Femur (tissue), 1 donor: Measurements from ENCODE around the gene CORO1C.

Experiments used
- DNase-seq: peaks from one replicate; pipeline ENCODE4 v3.0.0-alpha.2; 2017

The CORO1C gene

DNA sequence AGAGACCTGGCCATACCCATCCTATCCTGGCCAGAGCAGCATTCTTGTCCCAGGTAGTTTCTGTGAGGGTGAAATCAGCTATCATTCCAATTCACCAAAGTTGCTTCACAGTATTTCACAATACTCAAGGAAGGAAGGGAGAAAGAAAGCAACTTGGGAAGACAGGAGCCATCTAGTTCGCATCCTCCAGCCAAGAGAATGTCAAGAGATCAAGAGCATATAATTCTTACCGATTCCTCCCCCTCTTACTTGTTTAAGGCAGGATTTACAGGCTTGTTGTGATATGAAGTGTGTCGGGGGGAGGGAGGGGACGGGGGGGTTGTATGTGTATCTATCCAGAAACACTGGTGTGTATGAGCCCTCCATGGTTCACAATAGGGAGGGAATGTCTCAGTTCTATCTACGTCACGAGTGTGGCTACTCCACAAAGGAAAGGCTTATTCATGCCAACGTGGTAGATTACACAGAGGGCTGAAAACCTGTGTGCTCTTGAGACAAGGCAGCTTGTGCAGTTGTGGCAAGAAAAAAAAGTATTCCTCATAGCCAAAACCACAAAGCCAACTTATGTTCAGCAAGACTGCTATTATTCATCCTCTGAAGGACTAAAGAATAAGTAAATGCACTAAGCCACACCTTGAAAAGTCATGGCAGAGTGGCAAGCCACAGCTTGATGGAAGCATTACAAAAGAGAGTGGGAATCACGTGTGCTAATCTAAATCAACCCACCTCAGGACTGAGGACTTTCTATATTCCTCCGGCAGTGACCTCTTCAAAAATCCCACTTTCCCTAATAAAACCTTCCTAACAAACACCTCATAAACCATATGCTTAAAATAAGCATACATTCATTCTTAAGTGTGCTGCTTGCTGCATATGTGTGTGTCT is 35.0 kb downstream of the CORO1C start:
- DNase-seq = peak; percentile 34

DNA sequence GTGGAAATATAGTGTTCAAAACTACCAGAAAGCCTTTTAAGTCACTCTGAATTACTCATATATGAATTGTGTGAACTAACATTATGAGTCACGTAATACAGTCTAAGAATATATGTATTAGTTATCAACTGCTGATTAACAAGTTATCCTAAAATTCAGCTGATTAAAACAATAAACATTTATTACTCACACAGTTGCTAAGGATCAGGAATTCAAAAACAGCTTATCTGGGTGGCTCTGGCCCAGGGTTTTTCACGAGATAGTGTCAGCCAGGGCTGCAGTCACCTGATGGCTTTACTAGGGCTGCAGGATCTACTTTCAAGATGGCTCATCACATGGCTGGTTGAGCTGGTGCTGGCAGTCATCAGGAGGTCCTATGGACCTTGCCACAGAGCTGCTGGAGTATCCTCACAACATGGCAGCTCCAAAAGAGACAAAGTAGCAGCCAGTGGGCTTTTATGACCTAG is 36.5 kb downstream of the CORO1C start:
- DNase-seq = no peak

GRCh38 chr12:108693751-108694150 is 37.6 kb downstream of the CORO1C start:
- no peak for DNase-seq

DNA sequence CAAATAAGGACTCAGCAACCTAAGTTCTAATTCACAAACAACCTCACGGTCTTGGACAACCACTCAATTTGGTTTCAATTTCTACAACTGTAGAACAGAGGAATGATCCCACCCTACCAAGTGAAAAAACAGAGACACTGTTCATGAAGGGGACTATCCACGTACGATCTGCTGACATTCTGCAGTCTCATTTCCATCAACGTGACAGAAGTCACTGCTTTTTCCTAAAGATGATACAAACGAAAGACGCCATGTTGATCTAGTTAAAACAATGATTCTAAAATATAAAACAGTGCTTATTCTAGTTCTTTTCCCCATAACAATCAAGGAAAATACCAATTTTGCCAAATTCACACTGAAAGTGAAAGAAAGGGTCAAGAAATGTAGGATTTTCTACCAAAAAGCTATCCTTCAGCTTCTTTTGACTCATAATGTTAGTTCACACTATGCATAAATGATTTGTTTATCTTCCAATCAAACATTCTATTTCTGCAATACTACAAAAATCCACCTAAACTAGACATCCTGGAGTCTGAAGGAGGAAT is 38.1 kb downstream of the CORO1C start:
- DNase-seq = no peak

GRCh38 chr12:108691998-108692808 is 39.1 kb downstream of the CORO1C start:
- DNase-seq = peak; percentile 71

DNA sequence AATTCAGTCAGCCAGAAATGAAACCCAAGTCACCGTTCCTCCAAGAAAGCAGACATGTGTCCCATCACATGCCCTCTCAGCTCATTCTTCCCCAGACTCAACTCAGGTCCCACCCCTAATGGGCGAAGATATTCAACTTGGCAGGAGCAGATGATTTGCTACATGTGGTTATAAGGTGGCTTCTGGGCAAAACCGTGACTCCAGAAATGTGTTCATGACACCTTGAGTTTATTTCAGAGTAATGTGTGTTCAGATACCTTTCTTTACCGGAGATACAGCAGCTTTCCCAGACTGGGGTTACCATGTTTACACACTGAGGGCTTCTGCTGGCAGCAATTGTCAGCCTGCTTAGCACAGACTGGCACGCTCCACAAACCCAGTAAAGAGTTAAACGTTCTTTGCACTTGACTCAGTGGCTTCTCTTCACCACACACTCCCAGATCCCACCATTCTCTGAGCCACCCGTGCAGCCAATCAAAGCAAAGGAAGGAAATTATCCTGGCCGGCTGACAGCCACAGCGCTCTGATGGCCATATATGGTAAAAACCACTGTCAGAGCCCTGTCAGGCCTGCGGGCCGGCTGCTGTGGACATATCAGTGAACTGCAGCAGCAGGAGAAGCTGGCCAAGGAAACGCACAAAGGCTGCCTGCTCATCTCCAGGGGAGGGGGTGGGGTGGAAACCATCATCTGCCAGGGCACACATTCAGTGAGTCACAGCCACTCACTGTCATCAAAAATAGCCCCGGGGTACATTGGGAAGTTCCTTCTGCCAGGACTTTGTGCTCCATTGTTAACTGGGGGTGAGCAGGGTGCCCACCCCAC is 39.9 kb downstream of the CORO1C start:
- peak; percentile 97 for DNase-seq

GRCh38 chr12:108690542-108691174 is 40.7 kb downstream of the CORO1C start:
- DNase-seq = no peak

- no peak for DNase-seq
Measured at GRCh38 chr12:108690191-108690518, 41.2 kb downstream of the CORO1C start.

DNA sequence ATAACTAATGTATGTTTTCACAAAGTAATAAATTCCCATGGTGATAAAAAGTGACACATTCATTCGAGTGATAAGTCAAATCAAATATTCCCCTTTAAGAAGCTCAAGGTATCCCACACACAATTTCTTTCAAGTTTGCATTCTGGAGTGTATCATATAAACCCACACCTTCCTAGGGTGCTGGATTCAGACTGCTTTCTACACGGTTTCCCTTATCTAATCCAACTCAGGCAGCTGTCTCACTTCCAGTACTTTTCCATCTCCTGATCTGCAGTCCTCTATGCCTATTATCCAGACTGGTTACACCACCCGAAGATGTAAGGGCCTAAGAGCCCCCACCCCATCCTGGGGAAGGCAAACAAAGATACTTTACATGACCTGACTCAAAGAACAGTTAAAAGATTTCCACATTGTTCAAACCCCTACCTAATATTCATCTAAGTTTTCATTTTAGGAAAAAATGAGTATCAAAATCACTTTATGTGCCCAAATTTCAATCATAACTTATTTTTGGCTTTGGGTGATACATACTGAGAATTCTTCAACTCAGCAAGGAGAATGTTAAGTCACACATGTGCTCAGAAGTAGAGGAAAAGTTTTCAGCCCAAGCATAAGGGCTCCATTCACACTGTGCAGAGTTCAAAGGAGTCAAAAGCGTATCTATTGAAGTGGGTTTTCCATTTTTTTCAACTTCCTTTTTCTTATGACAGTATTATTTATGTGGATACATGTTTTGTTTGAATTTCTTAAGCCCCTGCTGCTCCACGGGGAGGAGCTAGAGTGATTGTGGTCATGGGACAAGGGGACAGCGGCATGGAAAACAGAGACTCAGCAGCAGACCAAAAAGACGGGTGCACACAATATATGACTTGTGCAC is 41.8 kb downstream of the CORO1C start:
- DNase-seq = peak; percentile 67

- DNase-seq = peak; percentile 62
Measured at GRCh38 chr12:108686780-108687179, 44.5 kb downstream of the CORO1C start.

DNA sequence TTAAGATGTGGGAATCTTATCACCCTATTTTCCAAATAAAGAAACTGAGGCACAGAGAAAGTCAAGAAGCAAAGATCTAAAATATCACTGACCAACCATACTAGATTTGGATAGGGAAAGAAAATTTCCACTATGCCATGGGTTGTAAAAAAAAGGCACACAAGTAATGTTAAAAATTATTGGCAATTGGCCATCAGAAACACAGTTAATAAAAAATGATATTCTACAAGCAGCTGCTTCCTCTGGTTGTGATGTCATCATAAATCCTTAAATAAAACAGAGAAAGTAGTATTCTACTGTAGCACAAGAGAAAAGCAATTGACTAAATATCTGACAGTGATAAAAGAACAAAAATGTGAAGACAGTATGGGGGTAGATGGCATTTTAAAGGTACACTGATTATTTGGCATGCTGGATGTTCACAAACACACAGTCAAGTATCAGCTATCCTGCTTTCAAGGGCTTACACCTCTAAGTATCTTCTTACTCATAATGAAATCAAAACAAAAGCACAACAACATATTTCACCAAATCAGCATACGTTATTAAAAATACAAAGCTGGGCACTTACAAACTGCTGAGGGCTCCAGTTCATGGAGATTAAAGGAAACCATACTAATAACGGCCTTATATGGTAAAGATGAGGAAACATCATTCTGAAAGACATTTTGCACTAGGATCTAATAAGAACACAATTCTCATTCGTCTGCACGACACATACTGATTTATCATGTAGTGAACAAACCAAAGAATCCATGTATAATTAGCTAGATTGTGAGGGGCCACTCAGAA is 45.7 kb downstream of the CORO1C start:
- DNase-seq = no peak

GRCh38 chr12:108683906-108684556 is 47.3 kb downstream of the CORO1C start:
- DNase-seq = no peak

- DNase-seq = no peak
Measured at GRCh38 chr12:108681317-108681716, 50.0 kb downstream of the CORO1C start.

GRCh38 chr12:108679106-108679681 is 52.1 kb downstream of the CORO1C start:
- no peak for DNase-seq

- no peak for DNase-seq
Measured at GRCh38 chr12:108678104-108678730, 53.1 kb downstream of the CORO1C start.

- DNase-seq = no peak
Measured at GRCh38 chr12:108677381-108677780, 53.9 kb downstream of the CORO1C start.

GRCh38 chr12:108676707-108677106 is 54.6 kb downstream of the CORO1C start:
- no peak for DNase-seq

GRCh38 chr12:108675792-108676191 is 55.5 kb downstream of the CORO1C start:
- no peak for DNase-seq

GRCh38 chr12:108672054-108672453 is 59.3 kb downstream of the CORO1C start:
- no peak for DNase-seq
